Measurements from ENCODE around the gene RHBDL1. TPM values are rescaled to one million over a fixed set of nuclear protein-coding genes. Genes with fewer than 3 reads are reported as not detected.

RHBDL1 gene
- total RNA-seq, 4 donors from 2014 or later: 1.5 to 2.0 TPM; not detected in 2

DNA sequence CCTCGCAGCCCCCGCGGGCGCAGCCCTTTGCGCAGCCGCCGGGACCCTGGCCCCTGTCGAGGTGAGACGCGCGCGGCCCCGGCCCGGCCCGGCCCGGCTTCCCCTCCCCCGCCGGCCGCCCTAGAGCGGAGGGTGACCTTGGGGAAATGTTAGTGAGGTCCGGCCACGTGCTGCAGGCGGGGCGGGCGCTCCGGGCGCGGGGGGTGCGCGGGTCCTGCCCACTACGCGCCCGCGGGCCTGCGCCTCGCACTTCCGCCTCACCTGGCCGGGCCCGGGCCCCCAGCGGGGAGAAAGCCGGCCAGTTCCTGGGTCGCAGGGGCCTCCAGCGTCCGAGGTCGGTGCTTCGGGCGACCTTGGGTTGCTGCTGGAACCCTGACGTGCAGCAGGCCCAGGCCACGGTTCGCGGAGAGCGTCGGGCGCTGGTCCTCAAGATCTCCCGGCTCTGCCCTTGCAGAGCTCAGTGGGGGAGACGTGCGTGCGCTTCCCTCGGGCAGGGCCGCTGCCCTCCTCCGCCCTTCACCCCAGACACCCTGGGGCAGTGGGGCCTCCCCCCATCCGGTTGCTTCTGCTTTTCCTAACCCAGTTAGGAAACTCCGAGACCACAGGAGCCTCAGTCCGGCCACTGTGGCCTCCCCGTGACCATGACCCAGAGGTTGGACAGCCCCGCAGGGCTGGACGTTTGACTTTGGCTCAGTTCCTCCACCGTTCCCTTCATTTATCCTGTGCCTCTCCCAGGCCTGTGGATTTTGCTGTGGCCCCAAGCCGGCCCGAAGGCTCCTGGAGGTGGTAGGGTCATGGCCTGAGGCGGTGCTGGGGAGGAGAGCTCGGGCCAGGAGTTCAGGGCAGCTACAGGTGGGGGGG lies 33.1 kb upstream of the RHBDL1 start:
- Histone ChIP-seq H3K4me3 (peak overlapping the region; percentile 36 to 72), H3K27me3 (no peaks in the 10 kb centered on the region), H3K27ac (peak overlapping the region; percentile 3 to 19), H3K4me1 (peaks cover 0 to 5% of the 10 kb centered on the region in 2 donors), H3K36me3 (no peaks in the 10 kb centered on the region), H3K9me3 (no peaks in the 10 kb centered on the region)
- intact Hi-C loops (cut with DNase I; ENCODE audit: low total_unique reads): no loop called here
- TF ChIP-seq, protein P1, sequence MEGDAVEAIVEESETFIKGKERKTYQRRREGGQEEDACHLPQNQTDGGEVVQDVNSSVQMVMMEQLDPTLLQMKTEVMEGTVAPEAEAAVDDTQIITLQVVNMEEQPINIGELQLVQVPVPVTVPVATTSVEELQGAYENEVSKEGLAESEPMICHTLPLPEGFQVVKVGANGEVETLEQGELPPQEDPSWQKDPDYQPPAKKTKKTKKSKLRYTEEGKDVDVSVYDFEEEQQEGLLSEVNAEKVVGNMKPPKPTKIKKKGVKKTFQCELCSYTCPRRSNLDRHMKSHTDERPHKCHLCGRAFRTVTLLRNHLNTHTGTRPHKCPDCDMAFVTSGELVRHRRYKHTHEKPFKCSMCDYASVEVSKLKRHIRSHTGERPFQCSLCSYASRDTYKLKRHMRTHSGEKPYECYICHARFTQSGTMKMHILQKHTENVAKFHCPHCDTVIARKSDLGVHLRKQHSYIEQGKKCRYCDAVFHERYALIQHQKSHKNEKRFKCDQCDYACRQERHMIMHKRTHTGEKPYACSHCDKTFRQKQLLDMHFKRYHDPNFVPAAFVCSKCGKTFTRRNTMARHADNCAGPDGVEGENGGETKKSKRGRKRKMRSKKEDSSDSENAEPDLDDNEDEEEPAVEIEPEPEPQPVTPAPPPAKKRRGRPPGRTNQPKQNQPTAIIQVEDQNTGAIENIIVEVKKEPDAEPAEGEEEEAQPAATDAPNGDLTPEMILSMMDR (IDR thresholded peaks at IDR 0.05): no peak
- TF ChIP-seq POLR2A (IDR thresholded peaks at IDR 0.05): no peak
- no peak for DNase-seq

- no peak overlapping the region for H3K27ac ChIP-seq
- DNase-seq: no peak
- no peak for TF ChIP-seq POLR2A (IDR thresholded peaks at IDR 0.05)
- TF ChIP-seq, protein P1 (IDR thresholded peaks at IDR 0.05): no peak
- peaks cover 0 to 7% of the 10 kb centered on the region in 2 donors for H3K4me1 ChIP-seq
- H3K27me3 ChIP-seq: no peaks in the 10 kb centered on the region
- no peaks in the 10 kb centered on the region for H3K9me3 ChIP-seq
- no peaks in the 10 kb centered on the region for H3K36me3 ChIP-seq
- H3K4me3 ChIP-seq: peak overlapping the region in 1 of 2 donors; percentile 72
- intact Hi-C loops (cut with DNase I; ENCODE audit: low total_unique reads): no loop called here
Measured at GRCh38 chr16:643050-643368, 32.5 kb upstream of the RHBDL1 start.

- Histone ChIP-seq H3K4me1 (peaks cover 0 to 14% of the 10 kb centered on the region in 2 donors), H3K27me3 (no peaks in the 10 kb centered on the region), H3K4me3 (no peak overlapping the region), H3K9me3 (no peaks in the 10 kb centered on the region), H3K27ac (no peak overlapping the region), H3K36me3 (no peaks in the 10 kb centered on the region)
- TF ChIP-seq, protein P1 (IDR thresholded peaks at IDR 0.05): no peak
- TF ChIP-seq POLR2A (IDR thresholded peaks at IDR 0.05): no peak
- no peak for DNase-seq
- intact Hi-C loops (cut with DNase I; ENCODE audit: low total_unique reads): no loop called here
Measured at GRCh38 chr16:644556-644955, 30.9 kb upstream of the RHBDL1 start.

DNA sequence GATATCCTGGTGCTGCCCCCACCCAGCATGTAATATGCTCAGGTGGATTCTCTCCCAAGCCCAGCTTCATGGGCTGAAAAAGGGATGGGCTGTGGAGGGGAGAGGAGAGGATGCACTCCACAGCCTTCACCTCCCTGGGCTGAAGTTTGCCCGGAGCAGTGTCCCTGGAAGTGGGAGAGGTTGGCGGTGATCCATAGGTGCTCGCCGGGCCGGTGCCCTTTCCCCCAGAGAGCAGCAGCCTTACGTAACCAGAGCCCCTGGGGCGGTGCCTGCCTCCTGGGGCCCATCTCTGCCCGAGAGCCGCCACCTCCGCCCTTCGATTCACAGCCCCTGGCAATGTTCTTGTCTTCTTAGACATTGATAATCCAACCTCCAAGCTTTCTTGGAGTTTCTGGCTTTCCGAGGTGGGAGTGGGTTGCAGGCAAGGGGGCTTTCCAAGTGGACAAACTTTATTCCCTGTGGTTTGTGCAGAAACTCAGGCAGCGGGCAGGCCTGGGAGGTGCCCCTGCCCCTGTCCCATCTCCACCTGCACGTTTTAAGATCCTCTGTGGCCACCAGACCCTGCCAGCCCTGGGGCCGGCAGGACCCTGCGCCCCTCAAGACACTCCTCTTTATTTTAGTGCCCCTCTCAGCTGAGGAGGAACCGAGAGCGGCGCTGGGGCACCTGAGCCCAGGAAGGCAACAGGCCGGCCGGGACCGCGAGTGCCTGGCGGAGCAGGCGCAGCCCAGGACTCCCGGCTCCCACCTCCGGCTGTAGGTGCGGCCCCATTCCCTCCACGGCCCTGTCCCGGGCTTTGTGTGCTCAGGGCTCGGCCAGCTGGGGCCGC lies 29.4 kb upstream of the RHBDL1 start:
- intact Hi-C loops (cut with DNase I; ENCODE audit: low total_unique reads): no loop called here

More for the DNA sequence above, 29.4 kb upstream of the RHBDL1 start:
- Histone ChIP-seq H3K36me3 (no peaks in the 10 kb centered on the region), H3K27ac (no peak overlapping the region), H3K4me3 (no peak overlapping the region), H3K27me3 (no peaks in the 10 kb centered on the region), H3K4me1 (peaks cover 0 to 26% of the 10 kb centered on the region in 2 donors), H3K9me3 (no peaks in the 10 kb centered on the region)
- TF ChIP-seq, protein P1 (IDR thresholded peaks at IDR 0.05): no peak
- no peak for TF ChIP-seq POLR2A (IDR thresholded peaks at IDR 0.05)
- DNase-seq: no peak

All from uterus (tissue), 4 donors.